Measurements from ENCODE around the gene OR6B3.
"Not testable (repeated sequence)": the region's sequence is repeated elsewhere in the genome, so short reads cannot be mapped to it uniquely, and the experiment has no call there.

The OR6B3 gene

DNA sequence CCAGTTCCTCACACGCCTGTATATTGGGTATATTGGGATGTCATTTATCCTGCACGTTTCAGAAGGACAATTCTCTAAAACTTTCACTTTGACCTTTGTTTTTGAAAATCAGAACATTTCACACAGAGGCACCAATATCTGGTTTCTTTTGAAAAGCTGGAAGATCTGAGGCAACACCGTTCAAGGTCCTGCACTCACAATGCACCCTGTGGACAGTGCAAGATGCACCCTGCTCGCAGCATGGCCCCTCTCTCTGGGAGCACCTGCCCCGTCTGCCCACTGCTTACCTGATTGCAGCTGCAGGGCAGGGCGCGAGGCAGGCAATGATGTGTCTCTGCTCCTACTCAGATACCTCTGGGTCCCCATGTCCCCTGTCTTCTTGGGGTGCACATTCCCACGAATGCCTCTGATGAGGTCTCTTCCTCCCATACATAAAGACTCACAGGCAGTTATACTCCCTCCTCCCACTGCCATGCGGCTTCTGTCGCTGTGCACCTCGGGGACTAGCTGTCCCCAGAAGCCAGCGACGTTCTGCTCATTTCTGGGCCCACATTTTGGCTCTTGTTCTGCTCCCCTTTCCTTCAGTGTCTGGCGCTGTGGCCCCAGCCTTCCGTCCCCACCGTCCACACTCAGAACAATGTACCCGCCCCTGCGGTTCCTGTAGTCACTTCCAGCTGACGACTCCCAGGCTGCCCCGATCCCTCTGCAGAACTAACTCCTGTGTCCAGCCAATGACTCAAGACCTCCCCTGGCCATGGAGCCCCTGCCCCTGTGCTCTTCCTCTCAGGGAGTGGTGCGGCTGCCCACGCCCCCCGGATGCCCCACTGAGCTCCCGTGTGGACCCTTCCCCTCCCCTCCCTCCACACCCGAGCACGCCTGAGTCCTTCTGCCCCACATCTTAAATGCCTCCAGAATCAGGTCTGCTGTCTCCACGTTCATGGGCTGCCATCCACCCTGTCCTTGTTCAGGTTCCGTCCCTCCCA is at the start of gene OR6B3:
TSS of gene OR6B3 (minus strand) at position 349 of the 983 bp plus-strand sequence.
- no peak for DNase-seq

DNA sequence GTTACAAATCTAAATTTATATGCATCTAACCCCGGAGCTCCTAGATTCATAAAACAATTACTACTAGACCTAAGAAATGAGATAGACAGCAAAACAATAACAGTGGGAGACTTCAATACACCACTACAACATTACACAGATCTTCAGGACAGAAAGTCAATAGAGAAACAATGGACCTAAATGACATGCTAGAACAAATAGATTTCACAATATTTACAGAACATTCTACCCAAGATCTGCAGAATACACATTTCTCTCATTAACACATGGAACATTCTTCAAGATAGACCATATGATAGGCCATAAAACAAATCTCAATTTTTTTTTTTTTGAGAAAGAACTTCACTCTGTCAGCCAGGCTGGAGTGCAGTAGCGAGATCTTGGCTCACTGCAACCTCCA is 45.0 kb upstream of the OR6B3 start:
- no peak for DNase-seq

DNA sequence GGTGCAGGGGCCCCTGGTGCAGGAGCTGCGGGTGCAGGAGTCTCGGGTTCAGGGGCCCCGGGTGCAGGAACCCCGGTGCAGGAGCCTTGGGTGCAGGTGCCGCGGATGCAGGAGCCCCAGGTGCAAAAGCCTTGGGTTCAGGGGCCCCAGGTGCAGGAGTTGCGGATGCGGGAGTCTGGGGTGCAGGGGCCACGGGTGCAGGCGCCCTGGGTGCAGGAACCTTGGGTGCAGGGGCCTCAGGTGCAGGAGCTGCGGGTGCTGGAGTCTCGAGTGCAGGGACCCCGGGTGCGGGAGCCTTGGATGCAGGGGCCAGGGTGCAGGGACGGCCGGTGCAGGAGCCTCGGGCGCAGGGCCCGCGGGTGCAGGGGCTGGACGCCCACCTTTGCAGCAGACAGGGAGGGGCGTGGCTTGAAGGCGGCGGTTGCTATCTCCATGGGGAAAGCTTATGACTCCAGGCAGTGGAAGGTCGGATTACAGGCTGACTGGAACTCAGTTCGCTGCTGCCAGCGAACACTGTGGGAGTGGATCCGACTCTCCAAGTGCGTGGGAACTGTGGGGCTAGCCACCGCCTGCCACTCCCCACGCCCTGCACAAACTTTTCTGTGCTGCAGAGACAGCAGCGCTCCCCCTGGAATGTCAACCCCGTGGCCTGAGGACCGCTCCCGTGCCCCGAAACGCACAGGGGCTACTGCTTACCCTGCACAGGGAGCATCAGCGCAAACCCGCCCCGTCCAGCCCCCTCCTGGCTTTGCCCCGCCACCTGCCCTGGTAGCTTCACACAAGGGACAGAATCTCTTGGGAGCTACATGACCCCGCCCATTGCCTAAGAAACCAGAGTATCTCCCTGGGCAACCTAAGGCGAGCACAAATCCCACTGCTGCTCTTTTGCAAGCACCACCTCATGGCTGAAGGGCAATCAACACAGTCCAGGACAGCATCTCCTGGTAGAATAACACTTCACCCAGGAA is 42.5 kb upstream of the OR6B3 start:
- DNase-seq, result no peak

DNA sequence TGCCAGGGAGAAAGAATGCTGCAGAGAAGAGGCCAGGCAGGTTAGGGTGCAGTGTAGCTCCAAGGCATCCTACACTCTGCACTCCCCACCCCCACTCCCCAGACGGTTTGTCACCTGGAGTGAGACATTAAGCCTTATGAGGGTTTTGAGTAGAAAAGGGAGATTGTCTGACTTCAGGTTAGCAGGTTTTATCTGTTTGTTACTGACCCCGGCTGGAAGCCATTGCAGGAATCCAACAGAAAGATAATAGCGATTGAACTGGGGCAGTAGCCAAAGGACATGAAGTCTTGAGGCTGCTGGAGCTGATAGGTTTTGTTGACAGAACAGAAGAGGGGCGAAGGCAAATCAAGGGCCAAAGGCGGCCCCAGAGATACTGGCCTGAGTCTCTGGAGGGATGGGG is 36.0 kb upstream of the OR6B3 start:
- DNase-seq, result no peak

DNA sequence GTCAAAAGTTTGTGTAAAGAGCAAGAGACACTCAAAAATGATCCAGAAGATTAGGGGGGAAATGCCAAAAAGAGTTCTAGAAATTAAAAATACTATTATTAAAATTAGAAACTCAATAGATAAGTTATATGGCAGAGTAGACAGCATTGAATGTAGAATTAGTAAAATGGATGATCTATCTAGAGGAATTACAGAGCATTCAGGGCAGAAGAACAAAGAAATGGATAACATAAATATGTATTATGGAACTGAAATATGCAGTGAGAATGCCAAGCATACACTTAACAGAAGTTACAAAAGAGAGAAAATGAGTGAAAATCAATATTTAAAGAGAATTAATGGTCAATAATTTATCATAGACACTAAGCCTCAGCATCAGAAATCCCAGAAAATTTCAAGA is 33.2 kb upstream of the OR6B3 start:
- no peak for DNase-seq

DNA sequence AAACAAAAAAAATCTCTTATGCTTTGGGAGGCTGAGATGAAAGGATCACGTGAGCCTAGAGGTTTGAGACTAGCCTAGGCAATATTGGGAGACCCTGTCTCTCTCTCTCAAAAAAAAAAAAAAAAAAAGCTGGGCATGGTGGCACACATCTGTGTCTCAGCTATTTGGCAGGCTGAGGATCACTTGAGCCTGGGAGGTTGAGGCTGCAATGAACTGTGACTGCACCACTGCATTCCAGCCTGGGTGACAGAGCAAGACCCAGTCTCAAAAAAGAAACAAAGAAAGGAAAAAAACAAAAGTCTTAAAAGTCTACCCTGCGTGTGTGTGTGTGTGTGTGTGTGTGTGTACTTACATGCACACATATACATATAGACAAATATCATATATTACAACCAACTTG is 25.3 kb upstream of the OR6B3 start:
- DNase-seq, result no peak

DNA sequence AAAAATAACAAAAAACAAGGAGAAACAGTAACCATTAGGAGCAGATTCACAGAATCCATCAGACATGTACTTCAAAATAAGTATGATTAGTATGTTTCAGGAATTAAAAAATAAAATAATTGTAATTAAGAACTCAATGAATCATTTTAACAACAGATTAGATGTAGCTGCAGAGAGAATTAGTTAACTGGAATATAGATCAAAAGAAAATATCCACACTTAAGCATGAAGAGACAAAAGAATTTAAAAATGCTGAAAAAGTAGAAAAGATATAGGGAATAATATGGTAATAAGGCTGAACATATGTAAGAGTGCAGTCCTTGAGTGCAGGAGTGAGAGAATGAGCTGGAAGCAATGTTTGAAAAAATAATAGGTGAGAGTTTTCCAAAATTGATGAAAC is 24.1 kb upstream of the OR6B3 start:
- no peak for DNase-seq

DNA sequence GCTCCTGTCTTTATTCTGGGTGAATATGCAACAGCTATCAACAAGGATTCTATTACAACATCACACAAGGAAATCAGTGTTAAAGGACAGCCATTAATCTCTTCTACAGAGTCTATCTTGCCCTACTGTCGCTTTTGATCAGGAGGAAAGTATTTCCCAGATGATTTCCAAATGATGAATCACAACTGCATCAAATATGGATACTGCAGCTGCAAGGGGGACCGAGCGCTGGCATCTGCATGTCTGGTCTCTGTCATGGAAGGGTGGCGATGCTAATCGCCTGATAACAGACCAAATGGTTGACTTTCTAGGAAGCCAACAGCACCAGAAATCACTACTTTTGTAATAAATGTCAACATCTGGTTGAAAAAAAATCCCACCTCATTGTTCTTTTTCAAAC is 21.2 kb upstream of the OR6B3 start:
- DNase-seq, result no peak

DNA sequence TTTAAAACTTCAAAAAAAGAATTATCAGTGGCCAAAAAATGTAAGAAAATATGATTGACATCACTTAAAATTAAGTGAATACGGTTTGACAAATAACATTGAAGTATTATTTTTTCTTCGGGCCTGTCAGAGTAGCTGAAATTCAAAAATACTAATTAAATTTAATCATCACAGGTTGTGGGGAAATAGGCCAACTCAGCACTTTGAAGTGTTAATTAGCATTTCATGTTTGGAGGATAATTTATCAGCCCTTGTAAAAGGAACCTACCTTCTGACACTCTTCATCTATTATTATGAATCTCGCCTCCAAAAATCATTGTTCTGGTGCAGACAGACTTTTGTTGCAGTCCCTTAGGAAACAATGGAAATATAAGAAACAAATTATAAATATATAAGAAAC is 17.6 kb upstream of the OR6B3 start:
- DNase-seq, result no peak

DNA sequence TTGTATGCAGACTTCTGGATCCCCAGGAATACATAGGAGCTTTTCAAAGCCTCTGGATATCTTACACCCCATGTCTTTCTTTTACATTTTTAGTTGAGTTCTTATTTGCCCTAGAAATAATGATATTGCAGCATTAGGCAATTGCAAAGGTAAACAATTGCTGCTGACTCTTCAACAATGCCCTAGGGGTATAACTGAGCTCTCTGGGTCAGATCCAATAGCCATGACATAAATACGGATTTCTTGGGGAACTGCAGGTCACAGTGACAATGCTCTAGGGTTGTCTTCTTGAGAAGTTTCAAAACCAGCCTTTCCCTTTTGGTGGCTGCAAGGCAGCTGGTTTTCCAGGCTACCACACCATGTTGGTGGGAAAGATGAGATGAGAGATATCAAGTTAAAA is 16.5 kb upstream of the OR6B3 start:
- no peak for DNase-seq

DNA sequence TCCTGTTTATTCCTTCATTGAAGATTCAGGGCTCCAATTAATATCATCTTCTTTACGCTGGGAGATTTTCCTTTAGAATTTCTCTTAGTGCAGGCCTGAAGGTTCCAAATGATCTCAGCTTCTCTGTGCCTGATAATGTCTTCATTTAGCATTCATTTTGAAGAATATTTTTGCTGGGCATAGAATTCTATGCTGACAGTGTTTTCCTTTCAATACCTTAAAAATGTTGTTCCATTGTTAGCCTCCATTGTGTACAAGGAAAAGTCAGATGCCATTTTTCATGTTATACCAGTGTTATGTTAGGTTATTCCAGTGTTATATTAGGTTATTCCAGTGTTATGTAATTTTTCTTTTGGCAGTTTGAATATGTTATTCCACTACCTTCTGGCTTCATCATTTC is 14.9 kb upstream of the OR6B3 start:
- DNase-seq, result no peak

DNA sequence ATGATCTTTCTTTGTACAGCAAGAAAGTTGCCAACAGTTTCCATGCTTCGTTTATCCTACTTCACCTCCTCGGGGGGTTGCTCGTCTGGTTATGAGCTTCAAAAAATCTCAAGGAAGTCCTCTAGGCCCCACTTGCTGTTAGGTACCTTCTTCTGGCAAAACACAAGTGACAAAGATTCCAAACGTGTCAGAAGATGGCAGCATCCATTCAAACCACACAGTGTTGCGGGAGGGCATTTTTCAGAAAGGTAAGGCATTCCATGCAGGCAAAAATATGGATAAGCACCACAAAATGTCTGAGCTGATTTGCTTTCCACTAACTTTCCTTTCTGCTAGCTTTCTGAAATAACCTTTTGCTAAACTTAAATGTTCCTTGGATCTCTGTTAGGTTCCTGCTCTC is 13.2 kb upstream of the OR6B3 start:
- DNase-seq, result no peak

DNA sequence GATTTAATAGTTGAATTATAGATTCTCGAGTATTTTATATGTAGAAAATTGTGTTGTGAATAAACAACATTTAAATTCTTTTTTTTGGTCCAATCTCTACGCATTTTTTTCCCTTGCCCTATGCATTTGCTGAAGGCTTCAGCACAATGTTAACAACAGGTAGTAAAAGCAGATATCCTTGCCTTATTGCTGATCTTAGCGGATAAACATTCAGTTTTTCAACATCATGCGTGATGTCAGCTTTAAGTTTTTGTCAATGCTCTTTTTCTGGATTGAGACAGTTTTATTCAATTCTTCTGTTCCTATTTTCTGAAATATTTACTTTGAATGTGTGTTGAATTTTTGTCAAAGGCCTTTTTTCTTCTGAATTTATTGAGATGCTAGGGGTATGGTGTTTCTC is 11.6 kb upstream of the OR6B3 start:
- DNase-seq, result no peak

DNA sequence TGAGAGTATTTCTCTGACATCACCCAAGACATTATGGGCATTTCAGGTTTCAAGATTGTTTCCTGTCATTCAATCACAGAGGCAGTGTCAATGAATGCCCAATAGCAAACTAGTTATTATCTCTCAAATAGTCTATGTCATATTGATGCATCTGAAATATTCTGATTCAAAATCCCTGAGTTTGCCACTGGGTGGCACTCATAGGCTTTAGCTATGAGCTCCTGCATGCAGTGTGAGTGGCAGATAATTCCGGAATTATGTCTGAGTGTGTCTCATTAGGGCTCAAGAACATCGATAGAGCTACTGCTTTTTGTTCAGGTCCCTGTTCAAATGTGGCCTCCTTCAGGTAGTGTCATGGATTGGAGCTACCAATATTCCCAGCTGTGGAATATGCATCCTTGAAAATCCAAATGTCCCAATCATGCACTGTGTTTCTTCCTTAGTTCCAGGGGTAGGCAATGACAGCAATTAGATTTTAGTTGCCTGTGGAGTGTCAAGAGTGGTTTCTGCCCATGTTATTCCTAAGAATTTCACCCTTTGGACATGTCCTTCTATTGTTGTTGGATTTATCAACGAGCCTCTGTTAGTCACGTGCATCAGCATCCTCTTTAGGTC is 7.8 kb upstream of the OR6B3 start:
- no peak for DNase-seq

DNA sequence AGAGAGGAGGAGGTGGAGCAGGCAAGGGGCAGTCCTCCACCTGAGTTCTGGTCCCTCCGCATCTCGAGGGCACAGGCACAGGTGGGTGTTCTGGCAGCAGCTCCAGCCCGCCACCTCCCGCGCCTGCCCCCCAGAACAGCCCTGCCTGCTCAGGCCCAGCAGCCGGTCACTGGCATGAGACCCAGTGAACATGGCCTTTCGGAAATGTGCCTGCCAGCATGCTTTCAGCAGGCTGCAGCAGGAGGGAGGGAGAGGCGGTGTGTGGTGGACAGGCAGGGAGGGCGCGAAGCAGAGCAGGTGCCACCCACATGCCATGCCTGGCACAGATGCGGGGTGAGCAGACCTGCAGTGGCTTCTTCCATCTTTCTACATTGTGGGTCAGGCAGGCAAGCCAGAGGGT is 3.4 kb upstream of the OR6B3 start:
- DNase-seq, result no peak

DNA sequence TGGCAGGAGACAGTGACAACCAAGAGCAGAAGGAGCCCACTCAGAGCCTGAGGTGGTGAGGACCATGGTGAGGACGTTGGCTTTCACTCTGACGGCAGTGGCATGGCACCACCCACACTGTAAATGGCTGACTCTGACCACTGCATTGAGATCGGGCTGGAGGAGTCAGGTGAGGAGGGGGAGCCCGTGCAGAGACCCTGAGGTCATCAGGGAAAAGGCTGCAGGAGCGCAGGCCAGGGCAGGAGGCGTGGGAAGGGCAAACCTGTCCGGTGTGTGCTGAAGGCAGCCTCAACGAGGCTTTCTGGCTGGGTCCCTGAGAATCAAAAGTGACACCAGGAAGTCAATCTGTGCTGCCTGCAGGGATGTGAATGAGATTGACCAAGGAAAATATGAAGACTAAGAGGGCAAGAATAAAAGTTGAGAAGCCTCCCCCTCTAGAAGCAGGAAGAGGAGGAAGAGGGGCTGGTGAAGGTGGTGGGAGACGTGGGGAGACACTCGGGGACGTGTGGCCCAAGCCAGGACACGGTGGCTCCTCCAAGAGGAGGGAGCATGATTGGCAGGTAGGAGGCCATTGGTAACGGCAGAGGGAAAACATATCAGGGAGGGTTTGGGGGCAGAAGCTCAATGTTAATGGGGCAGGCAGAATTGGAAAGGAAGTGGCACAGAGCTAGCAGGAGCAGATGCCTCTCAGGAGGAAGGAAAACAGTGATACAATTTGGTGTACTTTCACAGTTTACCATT is 2.0 kb upstream of the OR6B3 start:
- DNase-seq, result no peak

DNA sequence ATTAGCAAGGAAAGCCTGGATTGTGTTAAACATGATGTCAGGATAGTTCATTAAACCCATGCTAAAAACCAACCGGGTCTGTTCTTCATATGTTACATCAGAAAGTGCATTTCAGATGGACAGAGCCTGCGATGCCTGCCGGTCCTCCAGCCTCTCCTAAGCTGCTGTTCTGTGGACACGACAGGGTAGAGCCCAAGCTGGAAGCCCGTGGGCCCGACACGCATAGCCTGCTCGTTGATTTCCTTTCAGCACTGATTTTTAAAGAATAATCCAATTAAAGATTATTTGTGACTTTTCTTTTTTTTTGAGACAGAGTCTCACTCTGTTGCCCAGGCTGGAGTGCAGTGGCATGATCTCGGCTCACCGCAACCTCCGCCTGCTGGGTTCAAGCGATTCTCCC is 797 bp downstream of the OR6B3 start:
- DNase-seq, result no peak

DNA sequence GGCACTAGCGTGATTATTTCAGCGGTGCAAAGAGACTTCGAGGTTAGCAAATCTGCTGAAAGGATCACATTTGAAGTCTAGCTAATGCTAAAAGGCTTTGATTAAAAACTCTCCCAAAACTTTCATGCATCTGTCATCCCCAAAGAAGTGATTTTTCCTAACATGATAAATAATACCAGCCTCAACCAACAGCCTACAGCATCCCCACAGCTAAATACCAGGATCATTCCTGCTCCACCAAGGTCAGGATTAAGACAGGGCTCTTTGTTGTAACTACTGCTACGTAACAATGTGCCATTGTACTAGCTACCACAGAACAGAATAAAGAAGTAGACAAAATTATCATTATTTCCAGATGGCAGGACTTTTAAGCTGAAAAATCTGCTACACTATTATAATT is 1.6 kb downstream of the OR6B3 start:
- no peak for DNase-seq

DNA sequence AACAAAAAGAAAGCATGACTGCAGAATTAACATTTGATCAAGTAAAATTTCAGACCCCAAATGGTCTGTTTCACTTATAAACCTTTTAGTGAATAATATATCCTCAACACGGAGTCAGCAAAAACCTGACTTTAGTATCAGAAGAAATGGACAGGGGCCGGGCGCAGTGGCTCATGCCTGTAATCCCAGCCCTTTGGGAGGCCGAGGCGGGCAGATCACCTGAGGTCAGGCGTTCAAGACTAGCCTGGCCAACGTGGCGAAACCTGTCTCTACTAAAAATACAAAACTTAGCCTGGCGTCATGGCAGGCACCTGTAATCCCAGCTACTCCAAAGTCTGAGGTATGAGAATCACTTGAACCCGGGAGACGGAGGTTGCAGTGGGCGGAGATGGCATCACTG is 3.0 kb downstream of the OR6B3 start:
- no peak for DNase-seq

DNA sequence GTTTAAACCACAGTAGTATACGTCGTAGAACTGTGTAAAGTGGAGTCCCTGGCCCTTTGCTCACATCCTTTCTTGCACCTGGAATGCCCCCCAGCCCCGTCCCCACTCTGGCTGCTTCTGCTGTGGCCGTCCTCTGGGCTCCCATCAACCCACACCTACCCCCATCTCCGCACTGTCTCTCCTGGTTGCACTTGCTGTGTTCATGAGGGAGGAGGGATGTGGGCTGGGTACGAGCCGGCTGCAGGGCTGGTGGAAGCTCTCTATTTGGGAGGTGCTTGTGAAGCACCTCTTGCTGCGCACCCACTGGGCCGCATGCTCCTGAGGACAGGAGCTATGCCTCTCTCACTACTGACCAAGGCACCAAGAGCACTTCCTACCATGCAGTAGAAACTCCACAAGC is 5.1 kb downstream of the OR6B3 start:
- DNase-seq, result no peak

DNA sequence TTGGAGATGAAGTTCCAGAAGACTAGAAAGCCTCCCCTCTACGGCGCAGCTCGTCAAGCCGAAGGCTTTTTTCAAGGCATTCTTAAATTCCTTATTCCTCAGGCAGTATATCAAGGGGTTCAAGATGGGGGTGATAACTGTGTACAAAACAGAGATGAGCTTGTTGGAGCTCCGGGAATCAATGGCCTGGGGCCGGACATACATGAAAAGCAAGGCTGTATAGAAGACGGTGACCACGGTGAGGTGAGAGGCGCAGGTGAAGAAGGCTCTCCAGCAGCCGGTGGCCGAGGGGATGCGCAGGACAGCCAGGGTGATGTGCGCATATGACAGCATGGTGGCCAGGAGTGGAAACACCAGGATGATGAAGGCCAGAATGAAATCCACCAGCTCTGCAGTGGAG is 8.2 kb downstream of the OR6B3 start:
- DNase-seq, result no peak

DNA sequence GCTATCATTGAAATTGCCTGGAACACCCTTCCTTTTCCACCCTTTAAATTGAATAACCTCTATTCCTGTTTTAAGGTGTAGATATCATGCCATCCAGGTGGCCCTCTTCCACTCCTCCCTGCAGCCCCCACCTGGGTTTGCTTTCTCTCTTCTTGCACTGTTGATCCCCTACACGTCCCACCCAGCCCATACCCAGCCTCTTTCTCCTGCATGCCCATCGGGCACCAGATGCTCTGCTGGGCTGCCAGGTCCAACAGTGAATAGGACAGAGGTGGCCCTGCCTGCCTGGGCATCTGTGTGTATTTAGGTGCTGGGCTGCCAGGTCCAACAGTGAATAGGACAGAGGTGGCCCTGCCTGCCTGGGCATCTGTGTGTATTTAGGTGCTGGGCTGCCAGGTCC is 9.2 kb downstream of the OR6B3 start:
- not testable (repeated sequence) for DNase-seq

Measured in DMS 273 treated with DMSO at 0.1 percent for 48 hours (cell line).